ENCODE data around the gene TTI1. TPM values are rescaled to one million over a fixed set of nuclear protein-coding genes. Genes with fewer than 3 reads are reported as not detected.

Gene TTI1
- total RNA-seq, 1 experiment from 2014 or later = 37.4 TPM

DNA sequence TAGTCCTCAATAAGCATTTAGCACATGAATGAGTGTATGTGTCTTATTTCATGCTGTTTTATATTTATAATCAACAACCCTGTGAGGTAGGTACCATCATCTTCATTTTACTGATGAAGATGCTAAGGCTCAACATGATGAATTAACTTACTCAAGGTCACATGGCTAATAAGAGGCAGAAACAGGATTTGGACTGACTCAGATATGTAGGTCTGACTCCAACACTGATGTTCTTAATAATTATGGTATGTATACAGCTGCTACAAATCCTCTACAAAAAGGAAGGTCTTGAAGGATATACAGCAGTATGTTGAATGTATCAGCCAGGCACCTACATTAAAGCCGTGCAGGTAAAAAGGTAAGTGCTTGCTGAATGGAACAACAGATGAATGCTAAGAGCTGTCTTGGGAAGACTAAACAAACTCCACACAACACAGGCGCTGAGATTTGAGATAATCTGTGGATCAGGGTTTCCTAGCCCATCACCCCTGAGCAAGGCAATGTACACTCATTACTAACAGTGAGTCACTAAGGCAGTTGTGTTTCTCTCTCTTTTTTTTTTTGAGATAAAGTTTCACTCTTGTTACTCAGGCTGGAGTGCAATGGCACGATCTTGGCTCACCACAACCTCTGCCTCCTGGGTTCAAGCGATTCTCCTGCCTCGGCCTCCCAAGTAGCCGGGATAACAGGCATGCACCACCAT, 31.9 kb downstream of the TTI1 start:
- TF ChIP-seq, protein P1, sequence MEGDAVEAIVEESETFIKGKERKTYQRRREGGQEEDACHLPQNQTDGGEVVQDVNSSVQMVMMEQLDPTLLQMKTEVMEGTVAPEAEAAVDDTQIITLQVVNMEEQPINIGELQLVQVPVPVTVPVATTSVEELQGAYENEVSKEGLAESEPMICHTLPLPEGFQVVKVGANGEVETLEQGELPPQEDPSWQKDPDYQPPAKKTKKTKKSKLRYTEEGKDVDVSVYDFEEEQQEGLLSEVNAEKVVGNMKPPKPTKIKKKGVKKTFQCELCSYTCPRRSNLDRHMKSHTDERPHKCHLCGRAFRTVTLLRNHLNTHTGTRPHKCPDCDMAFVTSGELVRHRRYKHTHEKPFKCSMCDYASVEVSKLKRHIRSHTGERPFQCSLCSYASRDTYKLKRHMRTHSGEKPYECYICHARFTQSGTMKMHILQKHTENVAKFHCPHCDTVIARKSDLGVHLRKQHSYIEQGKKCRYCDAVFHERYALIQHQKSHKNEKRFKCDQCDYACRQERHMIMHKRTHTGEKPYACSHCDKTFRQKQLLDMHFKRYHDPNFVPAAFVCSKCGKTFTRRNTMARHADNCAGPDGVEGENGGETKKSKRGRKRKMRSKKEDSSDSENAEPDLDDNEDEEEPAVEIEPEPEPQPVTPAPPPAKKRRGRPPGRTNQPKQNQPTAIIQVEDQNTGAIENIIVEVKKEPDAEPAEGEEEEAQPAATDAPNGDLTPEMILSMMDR (conservative IDR thresholded peaks at IDR 0.05) = no peak
- Histone ChIP-seq H2BK5ac (ENCODE audit: insufficient read length, low read length) (no peak overlapping the region), H4K5ac (ENCODE audit: insufficient read length, low read depth, low read length) (no peak overlapping the region), H3K9ac (ENCODE audit: extremely low read depth, insufficient read length, low read length) (no peak overlapping the region), H3K27ac (ENCODE audit: insufficient read length, low read depth, low read length) (no peak overlapping the region), H2AK5ac (ENCODE audit: insufficient read length, low read length) (no peak overlapping the region), H3K23ac (ENCODE audit: insufficient read length, low read depth, low read length) (no peak overlapping the region), H4K91ac (ENCODE audit: insufficient read length, low read depth, low read length) (no peak overlapping the region), H3K18ac (ENCODE audit: insufficient read length, low read depth, low read length) (no peak overlapping the region), H3K79me1 (ENCODE audit: insufficient read depth, low read depth, low read length, poor library complexity, severe bottlenecking) (no peaks in the 10 kb centered on the region), H3K27me3 (ENCODE audit: insufficient read depth, low read length) (no peaks in the 10 kb centered on the region), H2BK12ac (ENCODE audit: insufficient read length, low read depth, low read length) (no peak overlapping the region), H4K8ac (replicated peaks; ENCODE audit: insufficient read length, low read depth, low read length) (no peak overlapping the region), H3K23me2 (ENCODE audit: insufficient read length, low read depth, low read length, poor library complexity, severe bottlenecking) (no peaks in the 10 kb centered on the region), H3K4me1 (ENCODE audit: insufficient read depth, low read length) (no peaks in the 10 kb centered on the region), H3K9me3 (ENCODE audit: control insufficient read depth, low read depth, low read length) (no peaks in the 10 kb centered on the region), H2BK15ac (ENCODE audit: low read depth, low read length) (no peak overlapping the region), H3K4me2 (ENCODE audit: insufficient read depth, insufficient read length, low read length) (no peak overlapping the region), H2BK120ac (ENCODE audit: low read depth, low read length, poor library complexity, severe bottlenecking) (no peak overlapping the region), H4K20me1 (ENCODE audit: control insufficient read depth, insufficient read depth, insufficient read length) (no peaks in the 10 kb centered on the region), H2BK20ac (ENCODE audit: low read depth, low read length, poor library complexity, severe bottlenecking) (no peak overlapping the region), H3K14ac (ENCODE audit: insufficient read depth, low read length) (no peak overlapping the region), H2AFZ (ENCODE audit: low read length) (no peak overlapping the region), H3K79me2 (ENCODE audit: insufficient read depth, low read length) (no peaks in the 10 kb centered on the region), H3K56ac (ENCODE audit: insufficient read length, low read depth, low read length) (no peak overlapping the region), H3K4ac (ENCODE audit: low read depth, low read length) (no peak overlapping the region), H3T11ph (ENCODE audit: low read length) (no peak overlapping the region)
- Mint-ChIP-seq H3K9me3 (no peaks in the 10 kb centered on the region), H3K36me3 (ENCODE audit: insufficient read depth in 1 of 3, low read depth in 3 of 3) (peaks cover 15 to 68% (median 64%) of the 10 kb centered on the region in 3 experiments; a peak in 6 of 7 replicates), H3K4me3 (no peak overlapping the region), H3K27ac (no peak overlapping the region), H3K27me3 (ENCODE audit: low read depth) (no peaks in the 10 kb centered on the region), H3K4me1 (no peaks in the 10 kb centered on the region)
- no peak for DNase-seq
- WGBS (ENCODE audit: extremely low coverage, insufficient read length, low lambda C conversion rate) = no CpG with 5 or more reads among the region's 6 CpGs

Data from H9 (cell line).